ENCODE measurements around the gene KIF1C.
"Not testable (repeated sequence)": the region's sequence is repeated elsewhere in the genome, so short reads cannot be mapped to it uniquely, and the experiment has no call there.

The KIF1C gene

GRCh38 chr17:5047446-5047845 is 49.7 kb downstream of the KIF1C start:
- no peak for DNase-seq

DNA sequence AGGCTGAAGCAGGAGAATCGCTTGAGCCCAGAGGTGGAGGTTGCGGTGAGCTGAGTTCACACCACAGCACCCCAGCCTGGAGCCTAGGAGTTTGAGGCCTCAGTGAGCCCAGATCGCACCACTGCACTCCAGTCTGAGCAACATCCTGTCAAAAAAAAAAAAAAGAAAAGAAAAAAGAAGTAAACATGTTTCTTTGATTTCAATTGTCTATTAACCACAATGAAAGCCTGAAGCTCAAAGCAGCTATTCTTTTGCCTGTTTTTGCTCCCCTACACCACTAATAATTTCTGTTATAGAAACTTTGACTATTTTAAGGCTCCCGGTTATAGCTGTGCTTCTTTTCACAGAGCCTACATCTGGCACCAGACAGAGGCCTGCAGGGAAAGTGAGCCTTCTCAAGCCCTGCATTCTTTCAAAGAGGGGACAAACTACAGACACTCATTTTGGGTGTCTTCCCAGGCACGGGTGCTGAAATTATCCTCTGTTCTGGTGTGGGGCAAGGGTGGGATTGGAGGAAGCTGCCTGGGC is 51.6 kb downstream of the KIF1C start:
- DNase-seq, result no peak

GRCh38 chr17:5050278-5050677 is 52.5 kb downstream of the KIF1C start:
- DNase-seq, result no peak

- DNase-seq, result no peak
Measured at GRCh38 chr17:5055543-5055942, 57.8 kb downstream of the KIF1C start.

GRCh38 chr17:5065227-5065744 is 67.5 kb downstream of the KIF1C start:
- no peak for DNase-seq

GRCh38 chr17:5068236-5068635 is 70.5 kb downstream of the KIF1C start:
- DNase-seq, result no peak

- no peak for DNase-seq
Measured at GRCh38 chr17:5069724-5070123, 72.0 kb downstream of the KIF1C start.

DNA sequence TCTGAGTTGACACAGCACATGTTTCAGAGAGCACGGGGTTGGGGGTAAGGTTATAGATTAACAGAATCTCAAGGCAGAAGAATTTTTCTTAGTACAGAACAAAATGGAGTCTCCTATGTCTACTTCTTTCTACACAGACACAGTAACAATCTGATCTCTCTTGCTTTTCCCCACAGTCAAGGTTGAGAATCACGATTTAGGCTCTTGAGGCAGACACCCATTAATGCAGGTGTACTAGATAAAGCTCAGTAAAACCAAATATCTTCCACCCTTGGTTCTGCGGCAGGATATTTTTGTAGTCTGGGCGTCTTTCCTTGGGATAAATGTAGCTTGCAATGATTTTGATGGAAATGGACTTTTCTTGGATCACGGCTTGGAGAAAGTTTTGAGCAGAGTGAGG is 77.7 kb downstream of the KIF1C start:
- DNase-seq, result not testable (repeated sequence)

DNA sequence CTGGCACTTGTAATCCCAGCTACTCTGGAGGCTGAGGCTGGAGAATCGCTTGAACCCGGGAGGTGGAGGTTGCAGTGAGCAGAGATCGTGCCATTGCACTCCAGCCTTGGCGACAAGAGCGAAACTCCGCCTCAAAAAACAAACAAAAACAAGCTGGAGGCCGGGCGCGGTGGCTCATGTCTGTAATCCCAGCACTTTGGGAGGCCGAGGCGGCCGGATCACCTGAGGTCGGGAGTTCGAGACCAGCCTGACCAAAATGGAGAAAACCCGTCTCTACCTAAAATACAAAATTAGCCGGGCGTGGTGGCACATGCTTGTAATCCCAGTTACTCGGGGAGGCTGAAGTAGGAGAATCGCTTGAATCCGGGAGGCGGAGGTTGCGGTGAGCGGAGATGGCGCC is 79.5 kb downstream of the KIF1C start:
- DNase-seq, result not testable (repeated sequence)

DNA sequence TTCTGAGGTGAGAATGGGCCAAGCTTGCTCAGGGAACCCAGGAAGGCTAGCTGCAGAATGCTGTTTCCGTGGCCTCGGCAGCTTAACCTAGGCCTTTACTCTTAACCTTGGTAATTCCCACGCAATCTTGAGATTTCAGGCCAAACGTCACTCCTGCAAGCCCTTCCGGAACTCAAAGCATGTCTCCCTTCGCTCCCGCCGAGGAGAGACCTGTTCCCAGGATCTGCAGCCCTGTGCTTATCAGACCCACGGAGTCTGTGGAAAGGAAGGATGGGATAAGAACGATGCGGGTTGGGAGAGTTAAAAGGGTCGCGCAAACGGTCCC is 80.0 kb downstream of the KIF1C start:
- no peak for DNase-seq
